NCI-H226 (cell line): ENCODE results near the gene ATL3.
"Not testable (repeated sequence)": the region's sequence is repeated elsewhere in the genome, so short reads cannot be mapped to it uniquely, and the experiment has no call there.

Experiments
- DNase-seq: peaks from one replicate; pipeline ENCODE4 v3.0.0-alpha.2; 2015

The ATL3 gene

GRCh38 chr11:63581224-63581623 lies 90.0 kb downstream of the ATL3 start:
- not testable (repeated sequence) for DNase-seq

GRCh38 chr11:63578882-63579281 lies 92.3 kb downstream of the ATL3 start:
- DNase-seq: not testable (repeated sequence)

GRCh38 chr11:63574856-63575602 lies 96.1 kb downstream of the ATL3 start:
- DNase-seq: no peak
